HG03378 (cell line): ENCODE data around the gene COL6A1.

Experiments
- ATAC-seq: cut with Tn5 transposase; IDR thresholded peaks from one replicate; pipeline ENCODE4 v1.9.1; 2021; ENCODE audit warnings: mild to moderate bottlenecking, moderate library complexity; ENCODE audit not compliant: unreplicated experiment

The COL6A1 gene, protein sequence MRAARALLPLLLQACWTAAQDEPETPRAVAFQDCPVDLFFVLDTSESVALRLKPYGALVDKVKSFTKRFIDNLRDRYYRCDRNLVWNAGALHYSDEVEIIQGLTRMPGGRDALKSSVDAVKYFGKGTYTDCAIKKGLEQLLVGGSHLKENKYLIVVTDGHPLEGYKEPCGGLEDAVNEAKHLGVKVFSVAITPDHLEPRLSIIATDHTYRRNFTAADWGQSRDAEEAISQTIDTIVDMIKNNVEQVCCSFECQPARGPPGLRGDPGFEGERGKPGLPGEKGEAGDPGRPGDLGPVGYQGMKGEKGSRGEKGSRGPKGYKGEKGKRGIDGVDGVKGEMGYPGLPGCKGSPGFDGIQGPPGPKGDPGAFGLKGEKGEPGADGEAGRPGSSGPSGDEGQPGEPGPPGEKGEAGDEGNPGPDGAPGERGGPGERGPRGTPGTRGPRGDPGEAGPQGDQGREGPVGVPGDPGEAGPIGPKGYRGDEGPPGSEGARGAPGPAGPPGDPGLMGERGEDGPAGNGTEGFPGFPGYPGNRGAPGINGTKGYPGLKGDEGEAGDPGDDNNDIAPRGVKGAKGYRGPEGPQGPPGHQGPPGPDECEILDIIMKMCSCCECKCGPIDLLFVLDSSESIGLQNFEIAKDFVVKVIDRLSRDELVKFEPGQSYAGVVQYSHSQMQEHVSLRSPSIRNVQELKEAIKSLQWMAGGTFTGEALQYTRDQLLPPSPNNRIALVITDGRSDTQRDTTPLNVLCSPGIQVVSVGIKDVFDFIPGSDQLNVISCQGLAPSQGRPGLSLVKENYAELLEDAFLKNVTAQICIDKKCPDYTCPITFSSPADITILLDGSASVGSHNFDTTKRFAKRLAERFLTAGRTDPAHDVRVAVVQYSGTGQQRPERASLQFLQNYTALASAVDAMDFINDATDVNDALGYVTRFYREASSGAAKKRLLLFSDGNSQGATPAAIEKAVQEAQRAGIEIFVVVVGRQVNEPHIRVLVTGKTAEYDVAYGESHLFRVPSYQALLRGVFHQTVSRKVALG

GRCh38 chr21:45981151-45982091 is at the start of gene COL6A1:
TSS of gene COL6A1 (plus strand) at chr21:45981770. CDS start at chr21:45981851, 81 bp downstream.
- ATAC-seq: no peak

- ATAC-seq: no peak
Observed at GRCh38 chr21:45932922-45933502, 48.6 kb upstream of the COL6A1 start.

- no peak for ATAC-seq
Observed at GRCh38 chr21:45934085-45934484, 47.5 kb upstream of the COL6A1 start.

DNA sequence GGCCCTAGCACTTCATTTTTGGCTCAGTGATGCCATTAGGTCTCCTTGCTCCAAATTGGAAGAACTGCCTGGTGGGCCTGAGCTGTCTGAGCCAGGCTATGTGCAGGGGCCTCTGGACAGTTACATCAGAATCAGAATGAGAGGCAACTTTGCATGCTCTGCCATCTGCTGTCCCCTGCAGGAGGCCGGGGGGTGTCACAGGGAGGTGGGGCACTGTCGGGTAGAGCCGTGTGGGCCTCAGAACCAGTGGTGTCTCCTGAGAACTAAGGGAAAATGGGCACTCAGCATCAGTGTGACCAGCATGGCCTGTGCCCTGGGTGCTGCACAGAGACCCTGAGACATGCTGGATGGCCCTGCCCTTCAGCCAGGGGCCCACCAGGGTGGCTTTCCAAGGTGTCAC is 47.0 kb upstream of the COL6A1 start:
- no peak for ATAC-seq

DNA sequence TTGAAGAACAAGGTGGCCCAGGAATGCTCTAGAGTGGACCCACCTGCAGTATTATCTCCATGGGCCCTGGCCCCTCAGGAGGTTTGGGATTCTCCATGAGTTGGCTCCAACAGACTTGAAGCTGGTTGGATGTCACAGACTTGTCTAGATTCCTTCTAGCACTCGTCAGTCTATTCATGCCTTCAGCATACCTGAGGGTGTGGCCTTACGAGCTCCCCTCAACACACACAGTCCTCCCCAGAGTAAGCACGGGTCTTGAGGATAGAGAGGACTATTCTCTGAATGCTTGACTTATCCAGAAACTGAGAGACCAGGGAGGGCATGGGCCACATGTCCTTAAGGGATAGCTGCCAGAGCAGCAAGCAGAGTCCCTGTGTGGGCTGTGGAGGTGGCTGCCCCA is 45.9 kb upstream of the COL6A1 start:
- no peak for ATAC-seq

GRCh38 chr21:45937721-45938452 is 43.7 kb upstream of the COL6A1 start:
- ATAC-seq: no peak

- ATAC-seq: no peak
Observed at GRCh38 chr21:45938453-45938755, 43.2 kb upstream of the COL6A1 start.

GRCh38 chr21:45938811-45939520 is 42.6 kb upstream of the COL6A1 start:
- ATAC-seq: no peak

- ATAC-seq: no peak
Observed at GRCh38 chr21:45939521-45940045, 42.0 kb upstream of the COL6A1 start.

DNA sequence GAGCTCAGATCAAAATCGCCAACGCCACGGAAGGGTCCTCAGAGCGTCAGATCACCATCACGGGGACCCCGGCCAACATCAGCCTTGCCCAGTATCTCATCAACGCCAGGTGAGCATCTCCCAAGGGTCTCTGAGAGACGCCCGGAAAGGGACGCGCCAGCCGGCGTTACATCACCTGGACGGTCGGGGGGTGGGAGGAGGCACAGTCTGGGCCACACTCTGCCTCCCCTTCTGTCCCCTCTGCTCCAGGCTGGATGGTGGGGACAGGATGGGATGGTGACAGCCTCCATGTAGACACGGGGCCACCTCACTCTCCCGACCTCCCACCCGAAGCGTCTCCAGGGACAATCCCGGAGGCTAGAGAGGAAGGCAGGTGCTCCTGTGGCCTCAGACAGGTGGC is 41.5 kb upstream of the COL6A1 start:
- ATAC-seq: no peak

- no peak for ATAC-seq
Observed at GRCh38 chr21:45940621-45941337, 40.8 kb upstream of the COL6A1 start.

DNA sequence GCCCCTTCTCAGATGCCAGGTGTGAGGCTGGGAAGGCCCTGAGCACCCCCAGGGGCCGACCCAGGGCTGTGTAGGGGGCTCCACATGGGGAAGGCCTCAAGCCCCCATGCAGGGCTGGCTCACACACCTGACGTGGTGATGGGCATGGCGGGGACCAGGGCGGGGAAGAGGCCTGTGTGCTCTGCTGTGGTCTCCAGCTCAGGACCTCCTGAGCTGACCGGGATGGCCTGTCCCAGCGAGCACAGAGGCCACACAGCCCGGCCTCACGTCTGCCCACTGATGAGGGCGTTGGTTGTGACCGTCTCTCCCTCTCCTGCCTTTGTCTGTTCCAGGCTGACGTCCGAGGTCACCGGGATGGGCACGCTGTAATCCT is 40.2 kb upstream of the COL6A1 start:
- ATAC-seq: no peak

GRCh38 chr21:45941717-45942546 is 39.6 kb upstream of the COL6A1 start:
- no peak for ATAC-seq

DNA sequence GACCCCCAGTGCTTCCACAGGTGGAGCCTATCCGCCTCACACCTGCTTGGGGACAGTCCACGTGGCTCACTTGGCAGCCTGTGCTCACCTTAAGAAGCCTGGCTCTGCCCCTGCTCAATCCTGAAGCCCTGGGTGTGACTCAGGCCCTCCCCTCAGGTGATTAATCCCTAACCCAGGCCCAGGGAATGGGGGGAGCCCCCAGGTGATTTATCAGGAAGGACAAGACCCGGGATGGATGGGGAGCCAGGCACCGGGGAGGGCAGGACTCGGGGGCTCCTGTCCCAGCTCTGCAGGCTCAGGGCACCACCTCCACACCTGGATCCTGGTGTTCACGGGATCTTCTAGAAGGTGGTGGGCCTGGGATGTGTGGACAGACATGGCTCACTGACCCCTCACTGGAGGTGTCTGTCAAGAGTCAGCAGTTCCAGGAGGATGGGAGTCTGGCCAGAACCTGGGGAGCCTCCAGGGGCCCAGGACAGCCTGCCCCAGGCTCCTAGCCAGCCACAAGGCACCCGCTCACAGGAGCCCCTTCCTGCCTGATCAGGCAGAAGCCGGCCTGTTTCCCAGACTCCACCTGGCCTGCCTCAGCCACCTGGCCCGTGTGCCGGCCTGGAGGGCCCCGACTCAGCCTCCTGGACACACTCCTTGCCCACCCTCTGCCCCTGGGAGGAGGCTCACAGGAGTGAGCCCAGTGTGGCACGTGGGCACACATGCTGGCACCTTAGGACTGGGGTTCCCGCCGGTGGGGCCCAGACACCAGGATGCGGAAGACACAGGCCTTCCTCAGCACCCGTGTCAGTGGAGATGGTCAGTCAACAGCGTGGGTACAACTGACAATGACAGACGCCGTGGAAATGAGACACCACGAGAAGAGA is 38.6 kb upstream of the COL6A1 start:
- ATAC-seq: no peak

DNA sequence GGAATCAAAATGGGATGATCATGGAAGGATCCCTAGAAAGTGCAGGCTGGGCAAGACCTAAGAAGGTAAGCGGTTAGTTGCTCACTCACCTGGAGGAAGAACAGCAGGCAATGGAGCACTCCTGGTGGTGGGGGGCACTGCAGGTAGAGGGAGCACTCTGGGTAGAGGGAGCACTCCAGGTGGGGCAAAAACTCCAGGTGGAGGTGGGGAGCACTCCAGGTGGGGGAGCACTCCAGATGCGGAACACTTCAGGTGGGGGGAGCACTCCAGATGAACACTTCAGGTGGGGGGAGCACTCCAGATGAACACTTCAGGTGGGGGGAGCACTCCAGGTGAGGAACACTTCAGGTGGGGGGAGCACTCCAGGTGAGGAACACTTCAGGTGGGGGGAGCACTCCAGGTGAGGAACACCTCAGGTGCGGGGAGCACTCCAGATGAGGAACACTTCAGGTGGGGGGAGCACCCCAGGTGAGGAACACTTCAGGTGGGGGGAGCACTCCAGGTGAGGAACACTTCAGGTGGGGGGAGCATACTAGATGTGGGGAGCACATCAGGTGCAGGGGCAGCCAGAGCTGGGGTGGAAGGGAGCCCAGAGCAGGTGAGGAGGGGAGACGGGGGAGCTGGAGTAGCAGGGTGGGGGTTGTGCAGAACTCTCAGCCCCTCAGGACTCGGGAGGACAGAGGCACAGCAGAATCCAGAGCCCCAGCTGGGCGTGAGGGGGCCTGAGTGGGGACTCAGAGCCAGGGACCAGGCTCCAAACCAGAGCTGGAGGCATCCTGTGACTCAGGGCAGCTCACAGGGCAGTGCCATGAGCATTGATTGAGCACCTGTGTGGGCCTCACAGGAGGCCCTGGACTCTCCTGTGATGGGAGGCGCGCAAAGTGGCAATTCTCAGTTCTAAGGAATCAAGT is 37.7 kb upstream of the COL6A1 start:
- no peak for ATAC-seq
